Testis (tissue), 3 donors: Measurements from ENCODE around the gene HSD17B8. TPM values are rescaled to one million over a fixed set of nuclear protein-coding genes. Genes with fewer than 3 reads are reported as not detected.

Source experiments
- DNase-seq: peaks from one replicate; pipeline ENCODE4 v3.0.0-alpha.2; 2019
- H3K27ac ChIP-seq, 2 donors: fragments of 200-600 bp; sonication (generic); one replicate each; pipeline ENCODE4 v1.5.1; 2019
- H3K27me3 ChIP-seq: fragments of 200-600 bp; sonication (generic); one replicate; pipeline ENCODE4 v1.5.1; 2019
- H3K36me3 ChIP-seq: fragments of 200-600 bp; sonication (generic); one replicate; pipeline ENCODE4 v1.5.1; 2017; ENCODE audit warnings: low read depth; ENCODE audit errors: missing control alignments
- H3K4me1 ChIP-seq: fragments of 200-600 bp; sonication (generic); one replicate; pipeline ENCODE4 v1.5.1; 2019
- H3K4me3 ChIP-seq, 2 donors: fragments of 200-600 bp; sonication (generic); one replicate each; pipeline ENCODE4 v1.5.1; 2017 to 2019
- H3K9me3 ChIP-seq: fragments of 200-600 bp; sonication (generic); one replicate; pipeline ENCODE4 v1.5.1; 2017
- POLR2A ChIP-seq: fragments of 450-650 bp; IDR thresholded peaks from one replicate; pipeline ENCODE4 v1.6.1; 2017; ENCODE audit warnings: antibody characterized with exemption, mild to moderate bottlenecking, moderate library complexity
- WGBS, 2 donors: methylation state at CpG; one replicate each; pipeline ENCODE4 v1.1.5; 2018; 5-methylcytosine and 5-hydroxymethylcytosine counted together
- intact Hi-C: fragments of 100-400 bp; cut with DNase I; formaldehyde crosslinking; loops from one replicate; pipeline ENCODE4 v1.15.1; 2023; ENCODE audit warnings: low total_unique reads
- polyA plus RNA-seq: library from polyadenylated mRNA; stranded (reverse); fragments of 350-450 nt; fragmentation: Illumina TruSeq; extraction: RNeasy Lipid Tissue Mini Kit (QIAGEN cat#74804); gene quantifications from one replicate; pipeline ENCODE4 v1.2.3, GENCODE V29; 2014; ENCODE audit warnings: low read depth, low replicate concordance; ENCODE audit not compliant: insufficient read depth
- total RNA-seq, 2 donors: library from RNA; depleted of rRNA; stranded (reverse); fragments of >200 nt; gene quantifications; one replicate each; pipeline ENCODE4 v1.2.3, GENCODE V29; 2016
- TF ChIP-seq, protein P1 (sequence below), 3 experiments: fragments of 450-650 bp in 2 of 3; fragments of 200-600 bp in 1 of 3; sonication (generic) in 1 of 3; IDR thresholded peaks; one replicate each; pipeline ENCODE4 v1.5.1; 2016 to 2019; ENCODE audit warnings: antibody characterized with exemption in 3 of 3, mild to moderate bottlenecking in 2 of 3, moderate library complexity in 1 of 3

The HSD17B8 gene
- total and polyA plus RNA-seq, 3 donors from 2014 or later = 11.2 to 26.3 (median 25.4) TPM

DNA sequence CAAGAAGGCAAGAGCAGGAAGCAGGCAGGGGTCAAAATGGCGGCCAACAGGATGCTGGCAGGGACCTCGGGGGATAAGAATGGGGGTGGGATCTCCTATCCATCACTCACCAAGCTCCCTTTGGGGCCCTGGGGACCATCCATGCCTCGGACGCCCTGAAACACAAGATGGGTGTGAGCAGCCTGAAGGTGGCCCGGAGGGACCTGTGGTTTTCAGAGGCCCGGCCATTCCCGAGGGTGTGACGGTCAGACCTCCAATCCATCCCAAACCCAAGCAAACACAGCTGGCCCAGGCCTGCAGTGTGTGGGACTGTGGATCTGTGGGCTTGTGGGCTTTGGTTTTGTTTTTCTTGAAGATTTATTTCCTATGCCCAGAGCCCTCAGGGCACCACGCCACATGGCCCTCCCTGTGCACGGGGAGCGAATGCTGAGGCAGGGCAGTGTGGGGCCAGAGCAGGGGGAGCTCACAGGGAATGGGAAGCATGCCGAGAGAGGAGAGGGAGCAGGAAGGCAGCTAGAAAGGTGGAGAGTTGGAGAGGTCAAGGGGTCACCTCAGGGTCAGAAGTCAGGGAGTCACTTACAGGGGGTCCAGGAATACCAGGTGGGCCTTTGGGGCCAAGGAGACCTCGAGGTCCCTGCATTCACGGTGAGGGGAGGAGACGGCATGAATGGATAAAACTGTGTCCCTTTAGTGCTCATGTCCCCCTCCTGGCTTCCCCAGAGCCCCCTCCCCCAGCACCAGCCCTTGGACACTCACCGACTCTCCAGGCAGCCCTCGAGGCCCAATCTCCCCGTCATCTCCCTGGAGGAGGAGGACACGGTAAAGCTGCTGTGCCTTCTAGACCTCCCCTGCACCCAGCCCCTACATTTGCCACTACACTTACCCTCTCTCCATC, 26.7 kb upstream of the HSD17B8 start:
- H3K27me3 ChIP-seq = no peaks in the 10 kb centered on the region
- H3K9me3 ChIP-seq = no peaks in the 10 kb centered on the region
- no peak for DNase-seq
- TF ChIP-seq, protein P1, sequence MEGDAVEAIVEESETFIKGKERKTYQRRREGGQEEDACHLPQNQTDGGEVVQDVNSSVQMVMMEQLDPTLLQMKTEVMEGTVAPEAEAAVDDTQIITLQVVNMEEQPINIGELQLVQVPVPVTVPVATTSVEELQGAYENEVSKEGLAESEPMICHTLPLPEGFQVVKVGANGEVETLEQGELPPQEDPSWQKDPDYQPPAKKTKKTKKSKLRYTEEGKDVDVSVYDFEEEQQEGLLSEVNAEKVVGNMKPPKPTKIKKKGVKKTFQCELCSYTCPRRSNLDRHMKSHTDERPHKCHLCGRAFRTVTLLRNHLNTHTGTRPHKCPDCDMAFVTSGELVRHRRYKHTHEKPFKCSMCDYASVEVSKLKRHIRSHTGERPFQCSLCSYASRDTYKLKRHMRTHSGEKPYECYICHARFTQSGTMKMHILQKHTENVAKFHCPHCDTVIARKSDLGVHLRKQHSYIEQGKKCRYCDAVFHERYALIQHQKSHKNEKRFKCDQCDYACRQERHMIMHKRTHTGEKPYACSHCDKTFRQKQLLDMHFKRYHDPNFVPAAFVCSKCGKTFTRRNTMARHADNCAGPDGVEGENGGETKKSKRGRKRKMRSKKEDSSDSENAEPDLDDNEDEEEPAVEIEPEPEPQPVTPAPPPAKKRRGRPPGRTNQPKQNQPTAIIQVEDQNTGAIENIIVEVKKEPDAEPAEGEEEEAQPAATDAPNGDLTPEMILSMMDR (IDR thresholded peaks at IDR 0.05) = no peak
- no peak for TF ChIP-seq POLR2A
- no peak overlapping the region for H3K4me3 ChIP-seq
- WGBS, 2 donors = 81 to 85% methylated on average over 19 of the region's 19 CpGs
- no peaks in the 10 kb centered on the region for H3K4me1 ChIP-seq
- H3K36me3 ChIP-seq = no peaks in the 10 kb centered on the region
- no peak overlapping the region for H3K27ac ChIP-seq
- intact Hi-C loops = no loop called here

DNA sequence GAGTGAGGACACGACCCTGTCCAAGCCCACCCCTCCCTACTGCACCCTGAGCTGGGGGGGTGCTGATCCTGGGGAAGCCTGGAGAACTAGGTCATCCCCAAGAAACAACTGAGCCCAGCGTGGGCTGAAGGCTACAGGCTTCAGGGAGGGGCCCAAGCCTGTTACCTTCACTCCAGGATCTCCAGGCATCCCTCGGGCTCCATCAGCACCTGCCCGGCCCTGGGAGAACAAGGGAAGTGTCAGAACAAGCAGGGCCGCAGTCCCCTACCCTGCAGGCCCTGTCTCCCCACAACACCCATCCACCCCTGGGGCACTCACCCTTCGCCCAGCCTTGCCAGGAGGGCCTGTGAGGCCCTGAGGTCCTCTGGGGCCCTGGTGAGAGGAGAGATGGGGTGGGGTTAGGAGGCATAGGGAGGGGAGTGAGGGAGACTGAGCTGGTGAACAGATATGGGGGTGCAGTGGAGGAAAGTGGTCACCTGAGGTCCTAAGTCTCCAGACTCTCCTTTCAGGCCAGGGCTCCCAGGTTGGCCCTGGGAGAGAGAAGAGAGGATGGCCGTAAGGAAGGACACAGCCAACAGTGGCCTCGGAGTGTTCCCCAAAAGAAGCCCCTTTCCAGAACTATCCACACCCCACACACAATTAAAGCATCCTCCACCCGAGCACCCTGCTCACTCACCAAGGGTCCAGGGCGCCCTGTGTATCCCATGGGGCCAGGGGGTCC, 25.5 kb upstream of the HSD17B8 start:
- H3K9me3 ChIP-seq = no peaks in the 10 kb centered on the region
- H3K27me3 ChIP-seq = no peaks in the 10 kb centered on the region
- no peaks in the 10 kb centered on the region for H3K36me3 ChIP-seq
- H3K4me1 ChIP-seq = no peaks in the 10 kb centered on the region
- H3K27ac ChIP-seq = no peak overlapping the region
- TF ChIP-seq, protein P1 (IDR thresholded peaks at IDR 0.05) = no peak
- no peak for TF ChIP-seq POLR2A
- intact Hi-C loops = no loop called here
- no peak for DNase-seq
- no peak overlapping the region for H3K4me3 ChIP-seq
- 94 to 96% methylated on average over 5 to 10 of the region's 10 CpGs for WGBS, 2 donors

DNA sequence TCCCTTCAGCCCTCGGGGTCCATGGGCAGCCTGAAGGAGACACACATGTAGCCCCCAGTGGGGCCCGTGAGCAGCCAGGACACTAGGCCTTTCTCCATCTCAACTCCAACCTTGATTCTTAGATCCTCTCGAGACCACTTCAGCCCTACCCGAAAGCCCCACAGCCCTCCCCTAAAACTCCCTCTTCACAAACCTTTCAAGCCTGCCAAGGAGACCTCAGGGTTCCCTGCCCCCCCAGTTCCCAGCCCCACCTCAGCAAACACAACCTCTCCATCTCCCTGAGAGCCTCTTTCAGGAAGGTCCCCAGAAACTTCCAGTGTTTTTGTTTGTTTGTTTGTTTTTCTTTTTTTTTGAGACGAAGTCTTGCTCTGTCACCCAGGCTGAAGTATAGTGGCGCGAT, 23.3 kb upstream of the HSD17B8 start:
- TF ChIP-seq POLR2A = no peak
- TF ChIP-seq, protein P1 (IDR thresholded peaks at IDR 0.05) = no peak
- Histone ChIP-seq H3K4me3 (no peak overlapping the region), H3K9me3 (no peaks in the 10 kb centered on the region), H3K27me3 (no peaks in the 10 kb centered on the region), H3K27ac (no peak overlapping the region), H3K36me3 (no peaks in the 10 kb centered on the region), H3K4me1 (no peaks in the 10 kb centered on the region)
- 85 to 91% methylated on average over 7 of the region's 7 CpGs for WGBS, 2 donors
- intact Hi-C loops = no loop called here
- no peak for DNase-seq

DNA sequence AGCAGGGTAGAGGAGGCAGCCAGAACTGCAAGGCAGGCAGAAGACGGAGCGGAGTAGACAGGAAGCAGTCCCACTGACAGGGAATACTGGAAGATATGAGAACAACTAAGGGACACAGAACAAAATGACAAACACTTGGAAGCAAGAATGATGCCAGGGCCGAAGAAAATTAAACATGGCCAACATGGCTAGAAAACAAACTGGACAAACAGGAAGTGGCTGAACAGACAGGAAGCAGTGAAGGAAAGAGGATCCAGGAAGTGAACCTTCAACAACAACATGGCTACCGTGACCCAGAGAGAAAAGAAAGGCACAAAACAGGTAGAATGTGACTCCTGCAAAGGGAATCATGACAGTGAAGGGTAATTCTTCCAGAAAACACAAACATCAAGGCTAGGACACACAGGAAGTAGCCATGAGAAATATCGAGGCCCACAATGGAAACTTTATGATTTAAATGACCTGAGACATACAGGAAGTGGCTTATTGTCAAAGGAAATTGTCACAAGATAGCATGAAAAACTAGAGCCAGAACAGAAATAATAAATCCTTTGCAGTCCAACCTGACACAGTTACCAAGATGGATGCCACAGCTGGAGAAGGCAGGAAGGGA, 21.3 kb upstream of the HSD17B8 start:
- no peaks in the 10 kb centered on the region for H3K36me3 ChIP-seq
- H3K9me3 ChIP-seq = no peaks in the 10 kb centered on the region

More for the DNA sequence above, 21.3 kb upstream of the HSD17B8 start:
- H3K4me3 ChIP-seq = no peak overlapping the region
- H3K4me1 ChIP-seq = no peaks in the 10 kb centered on the region
- TF ChIP-seq, protein P1 (IDR thresholded peaks at IDR 0.05) = no peak
- TF ChIP-seq POLR2A = no peak
- H3K27me3 ChIP-seq = no peaks in the 10 kb centered on the region
- intact Hi-C loops = no loop called here
- DNase-seq = no peak
- 86 to 89% methylated on average over 5 of the region's 5 CpGs for WGBS, 2 donors
- no peak overlapping the region for H3K27ac ChIP-seq
